ENCODE results near the gene IRF4. TPM values are rescaled to one million over a fixed set of nuclear protein-coding genes. Genes with fewer than 3 reads are reported as not detected.
A peak's percentile ranks its signal among the peaks of the same experiment; 100 is the strongest.

IRF4 gene
- total and polyA plus RNA-seq, 2 donors (not counting 1 experiment from before 2014, with no cell fraction given): 75.7 to 142 TPM

GRCh38 chr6:389622-390021 lies 1.9 kb upstream of the IRF4 start:
- Histone ChIP-seq H3K36me3 (replicated peaks in 1 of 2; ENCODE audit: control extremely low read depth in 1 of 2, control insufficient read depth in 1 of 2, extremely low read depth in 1 of 2, insufficient read depth in 2 of 2, low read length in 1 of 2) (peaks cover 0 to 10% of the 10 kb centered on the region in 2 experiments), H3K27me3 (replicated peaks in 1 of 4; ENCODE audit: control extremely low read depth in 1 of 4, control insufficient read depth in 3 of 4, insufficient read depth in 4 of 4, low read length in 3 of 4) (no peaks in the 10 kb centered on the region), H3K27ac (ENCODE audit: low read length in 2 of 2) (no peak overlapping the region), H3K4me3 (ENCODE audit: control extremely low read depth in 1 of 5, extremely low read depth in 1 of 5, insufficient read depth in 1 of 5, low read depth in 2 of 5, low read length in 4 of 5) (no peak overlapping the region), H3K9ac (ENCODE audit: low read length) (no peak overlapping the region), H3K79me2 (ENCODE audit: control insufficient read depth, insufficient read depth, low read length) (peaks cover 31% of the 10 kb centered on the region), H4K20me1 (ENCODE audit: control insufficient read depth, insufficient read depth, low read length, poor library complexity, severe bottlenecking) (peaks cover 30% of the 10 kb centered on the region), H3K4me1 (ENCODE audit: control insufficient read depth in 2 of 2, insufficient read depth in 2 of 2, low read length in 2 of 2) (peaks cover 22 to 29% of the 10 kb centered on the region in 2 donors), H2AFZ (ENCODE audit: insufficient read depth, low read depth, low read length, poor library complexity, severe bottlenecking) (peak overlapping the region; percentile 8), H3K4me2 (replicated peaks; ENCODE audit: low read depth, low read length, poor library complexity, severe bottlenecking) (no peak overlapping the region), H3K9me3 (ENCODE audit: control extremely low read depth in 1 of 3, control insufficient read depth in 2 of 3, insufficient read depth in 1 of 3, low read length in 2 of 3) (no peaks in the 10 kb centered on the region)
- ChIA-PET POLR2A (interaction anchor here (1.6 kb wide), 1 partner anchor 14 kb away, joined by 3 read pairs; no protein-coding TSS in a partner anchor), CTCF (interaction anchor here (0.9 to 8.8 kb wide), 11 partner anchors 8 to 199 kb away, joined by 3 to 72 read pairs (median 4); no protein-coding TSS in a partner anchor)
- peak overlapping the region; percentile 76 for H3K27ac Mint-ChIP-seq
- 29% methylated on average over 1 of the region's 8 CpGs for WGBS (ENCODE audit: insufficient coverage)
- peaks cover 35% of the 10 kb centered on the region for H3K4me1 Mint-ChIP-seq
- peak; percentile 46 for DNase-seq
- no peaks in the 10 kb centered on the region for H3K9me3 Mint-ChIP-seq (ENCODE audit: insufficient read depth)
- intact Hi-C loops (cut with micrococcal nuclease): loop anchor here (2.0 to 5.0 kb wide), 5 partner anchors 15 to 993 kb away; no protein-coding TSS in a partner anchor
- H3K4me3 Mint-ChIP-seq: peak overlapping the region; percentile 55
- H3K27me3 Mint-ChIP-seq: no peaks in the 10 kb centered on the region
- no peak for ATAC-seq (ENCODE audit: low read depth)
- TF ChIP-seq, protein P1, sequence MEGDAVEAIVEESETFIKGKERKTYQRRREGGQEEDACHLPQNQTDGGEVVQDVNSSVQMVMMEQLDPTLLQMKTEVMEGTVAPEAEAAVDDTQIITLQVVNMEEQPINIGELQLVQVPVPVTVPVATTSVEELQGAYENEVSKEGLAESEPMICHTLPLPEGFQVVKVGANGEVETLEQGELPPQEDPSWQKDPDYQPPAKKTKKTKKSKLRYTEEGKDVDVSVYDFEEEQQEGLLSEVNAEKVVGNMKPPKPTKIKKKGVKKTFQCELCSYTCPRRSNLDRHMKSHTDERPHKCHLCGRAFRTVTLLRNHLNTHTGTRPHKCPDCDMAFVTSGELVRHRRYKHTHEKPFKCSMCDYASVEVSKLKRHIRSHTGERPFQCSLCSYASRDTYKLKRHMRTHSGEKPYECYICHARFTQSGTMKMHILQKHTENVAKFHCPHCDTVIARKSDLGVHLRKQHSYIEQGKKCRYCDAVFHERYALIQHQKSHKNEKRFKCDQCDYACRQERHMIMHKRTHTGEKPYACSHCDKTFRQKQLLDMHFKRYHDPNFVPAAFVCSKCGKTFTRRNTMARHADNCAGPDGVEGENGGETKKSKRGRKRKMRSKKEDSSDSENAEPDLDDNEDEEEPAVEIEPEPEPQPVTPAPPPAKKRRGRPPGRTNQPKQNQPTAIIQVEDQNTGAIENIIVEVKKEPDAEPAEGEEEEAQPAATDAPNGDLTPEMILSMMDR (IDR thresholded peaks at IDR 0.05): no peak
- TF ChIP-seq EZH2 (IDR thresholded peaks at IDR 0.05; ENCODE audit: borderline replicate concordance, insufficient read depth, low read depth, low read length, poor library complexity, severe bottlenecking): no peak

GRCh38 chr6:390914-391558 lies 516 bp upstream of the IRF4 start:
- Histone ChIP-seq H3K79me2 (ENCODE audit: control insufficient read depth, insufficient read depth, low read length) (peaks cover 45% of the 10 kb centered on the region), H2AFZ (ENCODE audit: insufficient read depth, low read depth, low read length, poor library complexity, severe bottlenecking) (peak overlapping the region; percentile 84), H3K27ac (ENCODE audit: low read length in 2 of 2) (peak overlapping the region; percentile 59 to 66), H4K20me1 (ENCODE audit: control insufficient read depth, insufficient read depth, low read length, poor library complexity, severe bottlenecking) (peaks cover 44% of the 10 kb centered on the region), H3K9me3 (ENCODE audit: control extremely low read depth in 1 of 3, control insufficient read depth in 2 of 3, insufficient read depth in 1 of 3, low read length in 2 of 3) (no peaks in the 10 kb centered on the region), H3K27me3 (replicated peaks in 1 of 4; ENCODE audit: control extremely low read depth in 1 of 4, control insufficient read depth in 3 of 4, insufficient read depth in 4 of 4, low read length in 3 of 4) (no peaks in the 10 kb centered on the region), H3K9ac (ENCODE audit: low read length) (peak overlapping the region; percentile 93), H3K4me1 (ENCODE audit: control insufficient read depth in 2 of 2, insufficient read depth in 2 of 2, low read length in 2 of 2) (peaks cover 35 to 43% of the 10 kb centered on the region in 2 donors), H3K4me2 (replicated peaks; ENCODE audit: low read depth, low read length, poor library complexity, severe bottlenecking) (peak overlapping the region; percentile 91), H3K4me3 (ENCODE audit: control extremely low read depth in 1 of 5, extremely low read depth in 1 of 5, insufficient read depth in 1 of 5, low read depth in 2 of 5, low read length in 4 of 5) (peak overlapping the region; percentile 6 to 94 (median 85)), H3K36me3 (replicated peaks in 1 of 2; ENCODE audit: control extremely low read depth in 1 of 2, control insufficient read depth in 1 of 2, extremely low read depth in 1 of 2, insufficient read depth in 2 of 2, low read length in 1 of 2) (peaks cover 0 to 24% of the 10 kb centered on the region in 2 experiments)
- intact Hi-C loops (cut with micrococcal nuclease): loop anchor here (1.0 to 5.0 kb wide), 9 partner anchors 9 to 991 kb away; no protein-coding TSS in a partner anchor
- peaks cover 48% of the 10 kb centered on the region for H3K4me1 Mint-ChIP-seq
- TF ChIP-seq EZH2 (IDR thresholded peaks at IDR 0.05; ENCODE audit: borderline replicate concordance, insufficient read depth, low read depth, low read length, poor library complexity, severe bottlenecking): no peak
- TF ChIP-seq, protein P1 (IDR thresholded peaks at IDR 0.05): no peak
- peak overlapping the region; percentile 96 for H3K27ac Mint-ChIP-seq
- ChIA-PET POLR2A (interaction anchor here (0.8 to 5.0 kb wide), 12 partner anchors 9 to 208 kb away, joined by 3 to 35 read pairs (median 5); partner anchors contain the start of gene DUSP22), CTCF (interaction anchor here (0.7 to 8.8 kb wide), 19 partner anchors 8 to 222 kb away, joined by 3 to 72 read pairs (median 5); no protein-coding TSS in a partner anchor)
- H3K4me3 Mint-ChIP-seq: peak overlapping the region; percentile 95
- ATAC-seq (ENCODE audit: low read depth): peak; percentile 41
- WGBS (ENCODE audit: insufficient coverage): 1% methylated on average over 42 of the region's 44 CpGs
- DNase-seq: peak; percentile 88
- no peaks in the 10 kb centered on the region for H3K27me3 Mint-ChIP-seq
- H3K9me3 Mint-ChIP-seq (ENCODE audit: insufficient read depth): no peaks in the 10 kb centered on the region

All from B cell (primary cell).